ENCODE measurements around the gene CD96.

CD96 gene

DNA sequence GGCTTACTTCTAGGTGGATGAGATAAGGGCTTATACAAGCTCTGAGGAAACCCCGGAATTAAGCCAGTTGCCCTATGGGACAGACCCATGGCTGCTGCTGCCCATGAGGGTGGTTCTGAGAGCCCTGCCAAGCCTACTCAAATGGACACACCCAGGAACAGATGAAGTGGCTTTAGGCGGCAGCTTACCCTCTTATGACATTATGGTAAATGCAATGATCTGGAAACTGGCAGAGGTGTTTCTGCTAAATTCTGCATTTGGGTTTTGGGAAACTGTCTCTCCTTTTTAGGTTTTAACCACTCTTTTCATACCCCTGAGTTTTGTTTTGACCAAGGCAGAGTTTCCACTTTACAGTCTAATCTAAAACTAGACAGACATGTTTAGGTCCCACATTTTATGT lies 62.1 kb downstream of the CD96 start:
- H3K4me1 ChIP-seq (ENCODE audit: control insufficient read depth, insufficient read depth, low read length) = no peaks in the 10 kb centered on the region
- WGBS, 2 experiments = 95 to 100% methylated on average over 2 of the region's 2 CpGs
- no peaks in the 10 kb centered on the region for H3K27me3 ChIP-seq (ENCODE audit: control insufficient read depth, insufficient read depth, low read length, poor library complexity, severe bottlenecking)
- no peaks in the 10 kb centered on the region for H3K9me3 ChIP-seq (ENCODE audit: control insufficient read depth, low read length)
- no peak overlapping the region for H3K27ac ChIP-seq (ENCODE audit: insufficient read depth, low read depth, low read length, poor library complexity, severe bottlenecking)
- no peaks in the 10 kb centered on the region for H3K36me3 ChIP-seq (ENCODE audit: control insufficient read depth, insufficient read depth, low read length)
- no peak overlapping the region for H3K4me3 ChIP-seq (ENCODE audit: insufficient read depth, low read depth, low read length)

DNA sequence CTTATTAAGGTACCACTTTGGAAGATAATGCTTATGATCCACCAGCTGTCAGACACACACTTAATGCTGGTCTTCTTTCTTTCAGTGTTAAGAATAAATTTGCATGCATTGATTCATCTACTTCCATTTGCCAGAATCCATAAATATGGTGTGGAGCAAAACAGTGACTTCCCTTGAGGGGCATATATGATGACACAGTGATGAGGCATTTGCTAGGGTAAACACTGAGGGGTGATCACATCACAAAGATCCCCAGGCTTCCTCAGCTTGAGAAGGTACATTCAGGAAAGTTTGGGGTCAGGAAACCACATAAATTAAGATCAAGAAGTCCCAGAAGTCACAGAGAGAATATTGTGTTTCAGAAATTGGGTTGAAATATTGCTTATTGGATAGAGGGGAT lies 63.0 kb downstream of the CD96 start:
- H3K36me3 ChIP-seq (ENCODE audit: control insufficient read depth, insufficient read depth, low read length) = no peaks in the 10 kb centered on the region
- no peak overlapping the region for H3K27ac ChIP-seq (ENCODE audit: insufficient read depth, low read depth, low read length, poor library complexity, severe bottlenecking)
- H3K4me3 ChIP-seq (ENCODE audit: insufficient read depth, low read depth, low read length) = no peak overlapping the region
- H3K9me3 ChIP-seq (ENCODE audit: control insufficient read depth, low read length) = no peaks in the 10 kb centered on the region
- no peaks in the 10 kb centered on the region for H3K27me3 ChIP-seq (ENCODE audit: control insufficient read depth, insufficient read depth, low read length, poor library complexity, severe bottlenecking)
- no peaks in the 10 kb centered on the region for H3K4me1 ChIP-seq (ENCODE audit: control insufficient read depth, insufficient read depth, low read length)

DNA sequence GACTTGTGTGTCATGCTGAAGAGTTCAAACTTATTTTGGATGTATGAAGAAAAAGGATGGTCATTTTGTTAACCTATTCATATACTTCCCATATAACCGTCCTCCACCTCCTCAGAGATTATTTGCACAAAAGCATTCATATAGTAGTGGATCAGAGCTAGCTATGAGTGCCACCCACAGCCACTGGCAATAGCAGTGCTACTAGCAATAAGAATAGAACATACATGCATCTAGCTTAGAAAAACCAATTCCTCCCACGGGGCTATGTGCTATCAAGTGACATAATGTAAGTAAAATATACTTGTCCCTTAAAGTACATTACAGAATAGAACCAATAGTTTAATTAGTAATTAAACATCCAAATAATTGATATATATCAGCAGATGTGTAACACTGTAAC lies 63.5 kb downstream of the CD96 start:
- Histone ChIP-seq H3K4me3 (ENCODE audit: insufficient read depth, low read depth, low read length) (no peak overlapping the region), H3K27ac (ENCODE audit: insufficient read depth, low read depth, low read length, poor library complexity, severe bottlenecking) (no peak overlapping the region), H3K36me3 (ENCODE audit: control insufficient read depth, insufficient read depth, low read length) (no peaks in the 10 kb centered on the region), H3K4me1 (ENCODE audit: control insufficient read depth, insufficient read depth, low read length) (no peaks in the 10 kb centered on the region), H3K9me3 (ENCODE audit: control insufficient read depth, low read length) (no peaks in the 10 kb centered on the region), H3K27me3 (ENCODE audit: control insufficient read depth, insufficient read depth, low read length, poor library complexity, severe bottlenecking) (no peaks in the 10 kb centered on the region)
- WGBS, 2 experiments = 96% methylated on average over 2 of the region's 2 CpGs; no CpG with 5 or more reads in 1 of the 2 experiments

DNA sequence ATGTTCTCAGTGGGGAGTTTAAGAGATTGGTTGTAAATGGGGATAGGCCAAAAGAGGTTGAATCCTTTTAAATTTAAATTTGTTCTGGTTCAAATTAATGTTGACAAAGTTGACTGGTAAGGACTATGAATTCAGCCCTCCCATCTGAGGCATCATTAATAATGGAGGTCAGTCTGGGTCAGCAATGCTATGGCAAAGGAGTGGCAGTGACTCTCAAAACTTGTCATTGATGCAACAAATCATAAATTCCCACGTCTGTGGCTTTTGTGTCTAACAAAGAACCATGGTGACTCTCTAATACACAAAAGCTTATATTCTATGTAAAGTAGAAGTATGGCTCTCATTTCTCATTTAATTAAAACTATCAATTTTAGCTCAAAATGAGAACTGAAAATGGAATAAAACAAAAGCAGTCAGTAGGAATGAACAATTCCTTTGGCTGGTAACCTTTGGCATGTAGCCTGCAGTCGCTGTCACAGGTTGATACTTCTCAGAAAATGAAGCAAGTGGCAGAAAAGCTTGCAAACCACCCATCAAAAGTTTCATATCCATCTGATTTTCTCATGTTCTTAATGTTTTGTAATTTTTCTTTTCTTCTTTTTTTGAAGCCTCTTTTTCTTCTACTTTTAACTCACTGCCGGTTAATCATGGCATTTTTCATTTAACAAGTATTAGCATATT lies 65.4 kb downstream of the CD96 start:
- no peaks in the 10 kb centered on the region for H3K27me3 ChIP-seq (ENCODE audit: control insufficient read depth, insufficient read depth, low read length, poor library complexity, severe bottlenecking)
- no peaks in the 10 kb centered on the region for H3K4me1 ChIP-seq (ENCODE audit: control insufficient read depth, insufficient read depth, low read length)
- no peaks in the 10 kb centered on the region for H3K36me3 ChIP-seq (ENCODE audit: control insufficient read depth, insufficient read depth, low read length)
- H3K27ac ChIP-seq (ENCODE audit: insufficient read depth, low read depth, low read length, poor library complexity, severe bottlenecking) = no peak overlapping the region
- no peaks in the 10 kb centered on the region for H3K9me3 ChIP-seq (ENCODE audit: control insufficient read depth, low read length)
- no peak overlapping the region for H3K4me3 ChIP-seq (ENCODE audit: insufficient read depth, low read depth, low read length)
- 77 to 90% methylated on average over 2 to 3 of the region's 3 CpGs for WGBS, 2 experiments

DNA sequence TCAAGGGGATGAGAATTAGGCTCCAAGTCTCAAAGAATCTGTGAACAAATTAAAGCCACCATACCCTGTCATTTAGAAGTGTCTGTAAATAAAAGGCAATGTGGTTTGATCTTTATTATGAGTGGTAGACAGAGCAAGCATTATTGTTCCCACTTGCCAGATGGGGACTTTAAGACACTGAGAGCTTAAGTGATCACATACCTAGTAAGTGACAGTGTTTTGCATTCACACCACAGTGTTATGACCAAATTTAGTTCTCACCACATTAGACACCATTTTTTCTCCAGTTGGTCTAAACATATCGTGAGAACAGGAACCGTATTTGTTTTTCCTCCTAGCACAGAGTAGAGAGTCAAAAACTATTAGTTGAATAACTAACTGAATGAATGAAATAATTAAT lies 66.4 kb downstream of the CD96 start:
- Histone ChIP-seq H3K27ac (ENCODE audit: insufficient read depth, low read depth, low read length, poor library complexity, severe bottlenecking) (no peak overlapping the region), H3K27me3 (ENCODE audit: control insufficient read depth, insufficient read depth, low read length, poor library complexity, severe bottlenecking) (no peaks in the 10 kb centered on the region), H3K36me3 (ENCODE audit: control insufficient read depth, insufficient read depth, low read length) (no peaks in the 10 kb centered on the region), H3K4me1 (ENCODE audit: control insufficient read depth, insufficient read depth, low read length) (no peaks in the 10 kb centered on the region), H3K9me3 (ENCODE audit: control insufficient read depth, low read length) (no peaks in the 10 kb centered on the region), H3K4me3 (ENCODE audit: insufficient read depth, low read depth, low read length) (no peak overlapping the region)
- 100% methylated on average over 2 of the region's 2 CpGs for whole genome bisulfite sequencing, 2 experiments

DNA sequence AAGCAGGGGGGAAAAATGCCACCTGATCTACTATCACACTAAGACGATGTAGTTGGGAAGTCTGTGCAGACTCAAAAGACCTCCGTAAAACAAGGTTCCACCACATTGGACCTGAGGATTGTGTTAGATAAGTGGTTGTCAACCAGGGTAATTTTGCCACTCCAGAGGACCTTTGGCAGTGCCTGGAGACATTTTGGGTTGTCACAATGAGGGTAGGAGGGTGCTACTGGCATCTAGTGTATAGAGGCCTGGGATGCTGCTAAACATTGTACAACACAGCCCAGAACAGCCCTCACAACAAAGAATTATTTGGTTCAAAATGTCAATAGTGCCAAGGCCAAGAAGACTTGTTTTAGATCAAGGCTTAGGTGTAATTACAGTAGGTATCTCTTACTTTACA lies 67.7 kb downstream of the CD96 start:
- Histone ChIP-seq H3K27ac (ENCODE audit: insufficient read depth, low read depth, low read length, poor library complexity, severe bottlenecking) (no peak overlapping the region), H3K4me3 (ENCODE audit: insufficient read depth, low read depth, low read length) (no peak overlapping the region), H3K4me1 (ENCODE audit: control insufficient read depth, insufficient read depth, low read length) (no peaks in the 10 kb centered on the region), H3K36me3 (ENCODE audit: control insufficient read depth, insufficient read depth, low read length) (no peaks in the 10 kb centered on the region), H3K9me3 (ENCODE audit: control insufficient read depth, low read length) (no peaks in the 10 kb centered on the region), H3K27me3 (ENCODE audit: control insufficient read depth, insufficient read depth, low read length, poor library complexity, severe bottlenecking) (no peaks in the 10 kb centered on the region)
- WGBS, 2 experiments = 92 to 96% methylated on average over 2 of the region's 2 CpGs

DNA sequence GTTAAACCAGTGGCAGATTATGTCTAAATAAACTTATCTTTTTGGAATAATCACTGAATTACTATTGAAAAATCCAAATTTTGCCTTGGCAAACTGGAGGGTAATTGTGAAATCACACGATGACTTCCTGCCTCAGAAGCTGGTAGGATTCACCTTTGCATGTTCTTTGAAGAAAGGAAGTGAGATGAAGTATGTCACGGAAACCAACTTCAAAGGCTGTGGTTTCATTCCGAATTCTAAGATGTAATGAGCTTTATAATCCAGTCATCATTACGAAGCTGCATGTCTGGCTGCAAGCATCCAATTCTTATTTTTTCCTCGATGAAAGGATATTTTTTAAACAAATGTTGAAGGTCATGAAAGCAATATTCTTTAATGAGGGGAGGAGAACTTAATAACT lies 68.2 kb downstream of the CD96 start:
- H3K4me1 ChIP-seq (ENCODE audit: control insufficient read depth, insufficient read depth, low read length) = no peaks in the 10 kb centered on the region

DNA sequence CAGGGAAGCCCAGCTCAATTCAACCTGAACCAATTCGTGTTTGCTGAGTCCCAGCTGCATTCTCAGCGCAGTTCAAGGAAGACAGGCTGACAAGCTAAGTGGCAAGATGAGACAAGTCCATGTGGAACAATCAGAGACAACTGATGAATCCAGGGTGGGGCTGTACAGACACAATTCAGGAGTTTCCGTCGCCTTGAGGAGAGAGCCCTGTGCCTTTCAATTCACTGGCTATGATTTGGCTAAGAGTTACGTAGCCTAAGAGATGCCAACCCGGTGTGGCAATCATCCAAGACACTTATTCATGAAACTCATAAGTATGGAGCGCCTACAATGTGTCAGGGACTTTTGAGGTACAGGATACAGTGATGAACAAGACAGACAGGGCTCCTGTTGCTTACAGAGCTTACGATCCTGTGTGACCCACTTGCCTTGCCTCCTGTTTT lies 68.6 kb downstream of the CD96 start:
- no peaks in the 10 kb centered on the region for H3K9me3 ChIP-seq (ENCODE audit: control insufficient read depth, low read length)
- no peaks in the 10 kb centered on the region for H3K27me3 ChIP-seq (ENCODE audit: control insufficient read depth, insufficient read depth, low read length, poor library complexity, severe bottlenecking)
- no peaks in the 10 kb centered on the region for H3K4me1 ChIP-seq (ENCODE audit: control insufficient read depth, insufficient read depth, low read length)
- no peaks in the 10 kb centered on the region for H3K36me3 ChIP-seq (ENCODE audit: control insufficient read depth, insufficient read depth, low read length)
- no peak overlapping the region for H3K27ac ChIP-seq (ENCODE audit: insufficient read depth, low read depth, low read length, poor library complexity, severe bottlenecking)
- WGBS, 2 experiments = 92 to 94% methylated on average over 8 of the region's 8 CpGs
- no peak overlapping the region for H3K4me3 ChIP-seq (ENCODE audit: insufficient read depth, low read depth, low read length)

More for the DNA sequence above, 68.2 kb downstream of the CD96 start:
- Histone ChIP-seq H3K27me3 (ENCODE audit: control insufficient read depth, insufficient read depth, low read length, poor library complexity, severe bottlenecking) (no peaks in the 10 kb centered on the region), H3K36me3 (ENCODE audit: control insufficient read depth, insufficient read depth, low read length) (no peaks in the 10 kb centered on the region), H3K4me3 (ENCODE audit: insufficient read depth, low read depth, low read length) (no peak overlapping the region), H3K9me3 (ENCODE audit: control insufficient read depth, low read length) (no peaks in the 10 kb centered on the region), H3K27ac (ENCODE audit: insufficient read depth, low read depth, low read length, poor library complexity, severe bottlenecking) (no peak overlapping the region)
- 97% methylated on average over 5 of the region's 5 CpGs for WGBS, 2 experiments

DNA sequence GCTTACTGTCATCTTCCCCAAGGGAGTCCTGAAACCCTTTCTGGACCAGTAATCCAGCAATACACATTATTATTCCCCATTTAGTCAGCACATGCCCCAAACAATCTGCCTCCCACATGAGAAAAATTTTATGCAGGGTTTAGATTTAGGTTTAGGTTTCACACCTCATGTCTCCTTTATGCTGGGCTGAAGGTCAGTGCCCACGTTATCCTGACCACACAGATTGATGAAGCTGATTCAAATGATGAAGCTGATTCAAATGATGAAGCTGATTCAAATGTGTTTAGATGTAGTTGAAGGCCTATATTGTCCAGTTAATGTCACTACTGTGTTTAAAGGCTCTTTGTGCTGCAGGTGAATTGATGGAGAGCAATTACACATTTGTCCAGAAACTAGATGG lies 71.3 kb downstream of the CD96 start:
- Histone ChIP-seq H3K36me3 (ENCODE audit: control insufficient read depth, insufficient read depth, low read length) (no peaks in the 10 kb centered on the region), H3K27me3 (ENCODE audit: control insufficient read depth, insufficient read depth, low read length, poor library complexity, severe bottlenecking) (no peaks in the 10 kb centered on the region), H3K9me3 (ENCODE audit: control insufficient read depth, low read length) (no peaks in the 10 kb centered on the region), H3K4me3 (ENCODE audit: insufficient read depth, low read depth, low read length) (no peak overlapping the region), H3K27ac (ENCODE audit: insufficient read depth, low read depth, low read length, poor library complexity, severe bottlenecking) (no peak overlapping the region), H3K4me1 (ENCODE audit: control insufficient read depth, insufficient read depth, low read length) (no peaks in the 10 kb centered on the region)
- 92 to 95% methylated on average over 1 of the region's 1 CpG for WGBS, 2 experiments

DNA sequence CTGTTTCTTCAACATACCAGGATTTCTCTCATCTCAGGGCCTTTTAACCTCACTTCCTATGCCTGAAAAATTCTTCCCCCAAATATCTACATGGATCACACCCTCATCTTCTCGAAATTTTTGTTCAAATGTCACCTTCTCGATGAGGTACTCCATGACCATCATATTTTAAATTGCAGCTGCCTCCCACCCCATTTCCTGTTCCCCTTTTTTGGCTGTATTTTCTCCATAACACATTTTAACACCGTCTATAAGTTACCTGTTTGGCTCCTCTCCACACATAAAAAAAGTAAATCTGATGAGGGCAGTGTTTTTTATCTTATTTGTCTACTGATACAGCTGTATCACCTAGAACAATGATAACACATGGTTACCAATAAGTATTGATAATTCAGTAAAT lies 73.9 kb downstream of the CD96 start:
- Histone ChIP-seq H3K4me1 (ENCODE audit: control insufficient read depth, insufficient read depth, low read length) (no peaks in the 10 kb centered on the region), H3K4me3 (ENCODE audit: insufficient read depth, low read depth, low read length) (no peak overlapping the region), H3K36me3 (ENCODE audit: control insufficient read depth, insufficient read depth, low read length) (no peaks in the 10 kb centered on the region), H3K9me3 (ENCODE audit: control insufficient read depth, low read length) (no peaks in the 10 kb centered on the region), H3K27ac (ENCODE audit: insufficient read depth, low read depth, low read length, poor library complexity, severe bottlenecking) (no peak overlapping the region), H3K27me3 (ENCODE audit: control insufficient read depth, insufficient read depth, low read length, poor library complexity, severe bottlenecking) (no peaks in the 10 kb centered on the region)
- 89% methylated on average over 3 of the region's 3 CpGs for WGBS, 2 experiments

Data from ectodermal cell (in vitro differentiated cells).